ENCODE data around the gene CCDC8. TPM values are rescaled to one million over a fixed set of nuclear protein-coding genes. Genes with fewer than 3 reads are reported as not detected.
"Not testable (repeated sequence)": the region's sequence is repeated elsewhere in the genome, so short reads cannot be mapped to it uniquely, and the experiment has no call there.

CCDC8 gene
- total RNA-seq, 1 donor from 2014 or later = 0.13 TPM

DNA sequence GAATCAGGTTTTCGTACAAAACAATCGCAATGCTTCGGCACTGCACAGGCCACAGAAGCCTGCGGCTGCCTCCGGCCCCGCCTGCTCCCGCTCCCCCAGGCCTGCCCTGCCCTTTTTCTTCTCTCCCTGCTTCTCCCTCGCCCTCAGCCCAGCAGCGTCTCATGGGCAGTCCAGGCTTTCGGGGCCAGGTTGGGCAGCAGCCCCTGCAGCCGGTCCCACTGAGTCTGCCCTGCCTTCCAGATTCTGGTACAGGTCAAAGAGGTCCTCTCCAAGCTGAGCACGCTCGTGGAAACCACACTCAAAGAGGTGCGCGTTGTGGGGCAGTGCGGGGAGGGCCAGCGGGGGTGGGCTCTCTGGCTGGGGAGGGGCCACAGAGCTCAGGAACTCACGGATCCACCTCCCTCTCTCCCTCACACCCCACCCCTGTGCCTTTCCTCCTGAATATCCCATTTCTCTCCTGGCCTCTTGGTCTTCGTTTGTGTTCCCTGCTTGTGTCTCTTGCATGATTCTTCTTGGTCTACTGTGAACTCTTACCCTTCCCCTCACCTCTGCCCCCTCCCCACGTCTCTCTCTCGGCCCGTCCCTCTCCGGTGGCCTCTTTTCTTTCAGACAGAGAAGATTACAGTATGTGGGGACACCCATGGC lies 30.1 kb downstream of the CCDC8 start:
- DNase-seq (ENCODE audit: low read depth in 2 of 2) = no peak

DNA sequence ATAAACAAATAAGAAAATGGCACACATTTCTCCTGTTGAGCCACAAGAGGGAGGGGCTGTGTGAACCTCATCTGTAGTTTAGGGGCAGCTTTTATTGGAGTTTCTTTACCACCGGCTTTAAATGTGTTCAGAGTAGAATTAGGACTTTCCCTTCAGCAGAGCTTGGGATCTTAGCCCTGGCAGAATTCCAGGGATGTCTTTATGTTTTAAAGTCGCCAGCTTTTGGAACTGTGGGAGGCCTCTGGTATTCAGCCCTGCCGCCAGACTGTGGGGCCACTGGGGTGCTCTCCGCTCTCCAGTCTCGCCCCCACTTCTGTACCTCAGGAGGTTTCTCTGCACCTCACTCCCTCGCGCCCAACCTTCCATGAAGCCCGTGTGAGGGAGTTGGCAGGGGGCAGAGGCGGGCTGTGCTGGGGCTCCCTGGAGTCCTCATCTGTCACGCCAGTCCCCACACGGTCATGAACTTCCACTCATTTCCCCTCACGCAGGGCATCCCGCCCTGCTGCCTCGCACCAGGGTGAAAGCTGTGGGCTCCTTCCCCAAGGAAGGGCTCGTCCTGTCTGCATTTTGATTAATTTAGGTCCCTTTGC lies 31.5 kb downstream of the CCDC8 start:
- no peak for DNase-seq (ENCODE audit: low read depth in 2 of 2)

GRCh38 chr19:46381346-46381745 lies 32.0 kb downstream of the CCDC8 start:
- DNase-seq (ENCODE audit: low read depth in 2 of 2) = no peak

DNA sequence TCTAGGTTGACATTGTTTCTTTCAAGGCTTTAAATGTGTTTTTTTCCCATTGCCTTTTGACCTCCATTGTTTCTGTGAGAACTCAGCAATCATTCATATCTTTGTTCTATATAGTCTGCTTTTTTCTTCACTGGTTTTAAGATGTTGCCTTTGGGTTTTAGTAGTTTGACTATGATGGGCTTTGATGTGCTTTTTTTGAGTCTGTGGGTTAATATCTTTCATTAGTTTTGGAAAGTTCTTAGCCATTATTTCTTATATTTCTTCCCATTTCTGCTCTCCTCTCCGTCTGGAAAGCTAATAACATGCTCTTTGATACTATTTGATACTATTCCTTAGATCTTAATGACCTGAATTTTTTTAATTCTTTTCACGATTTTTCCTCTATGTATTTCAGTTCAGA lies 32.7 kb downstream of the CCDC8 start:
- no peak for DNase-seq (ENCODE audit: low read depth in 2 of 2)

DNA sequence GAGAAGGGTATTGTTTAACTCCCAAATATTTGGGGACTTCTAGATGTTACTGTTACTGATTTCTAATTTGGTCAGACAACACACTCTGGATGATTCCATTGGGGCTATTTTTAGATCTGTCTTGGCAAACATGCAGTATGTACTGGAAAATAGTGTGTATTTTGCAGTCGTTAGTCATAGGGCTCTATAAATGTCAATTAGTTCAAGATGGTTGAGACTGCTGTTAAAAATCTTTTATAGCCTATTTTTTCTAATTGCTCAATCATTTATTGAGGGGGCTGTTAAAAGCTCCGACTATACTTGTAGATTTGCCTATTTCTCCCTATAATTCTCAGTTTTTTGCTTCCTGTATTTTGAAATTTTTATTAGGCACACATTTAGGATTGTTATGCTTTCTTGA lies 35.1 kb downstream of the CCDC8 start:
- DNase-seq (ENCODE audit: low read depth in 2 of 2) = peak; percentile 30 to 36

GRCh38 chr19:46376241-46377153 lies 36.9 kb downstream of the CCDC8 start:
- DNase-seq (ENCODE audit: low read depth in 2 of 2) = no peak

DNA sequence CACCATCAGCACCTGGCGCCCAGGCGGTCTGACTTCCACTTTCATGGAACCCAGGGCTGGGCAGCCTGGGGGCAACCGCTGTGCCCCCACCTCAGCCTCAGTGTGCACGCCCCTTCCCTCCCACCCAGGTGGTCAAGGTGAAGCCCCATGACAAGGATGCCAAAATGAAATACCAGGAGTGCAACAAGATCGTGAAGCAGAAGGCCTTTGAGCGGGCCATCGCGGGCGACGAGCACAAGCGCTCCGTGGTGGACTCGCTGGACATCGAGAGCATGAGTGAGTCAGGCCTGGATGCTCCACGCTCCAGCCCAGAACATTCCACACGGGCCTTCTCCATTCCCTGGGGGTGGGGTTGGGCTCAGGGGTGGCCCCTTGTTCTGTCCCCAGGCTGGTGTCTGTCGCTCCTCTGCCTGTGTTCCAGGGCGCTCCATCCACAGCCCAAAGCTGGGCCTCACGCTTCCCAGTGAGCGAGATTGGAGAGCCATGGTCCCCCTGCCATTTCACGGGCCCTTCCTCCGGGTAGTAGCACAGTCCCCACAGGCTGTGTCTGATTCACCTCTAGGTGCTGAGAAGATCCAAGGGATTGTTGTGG lies 37.8 kb downstream of the CCDC8 start:
- not testable (repeated sequence) for DNase-seq (ENCODE audit: low read depth in 2 of 2)

DNA sequence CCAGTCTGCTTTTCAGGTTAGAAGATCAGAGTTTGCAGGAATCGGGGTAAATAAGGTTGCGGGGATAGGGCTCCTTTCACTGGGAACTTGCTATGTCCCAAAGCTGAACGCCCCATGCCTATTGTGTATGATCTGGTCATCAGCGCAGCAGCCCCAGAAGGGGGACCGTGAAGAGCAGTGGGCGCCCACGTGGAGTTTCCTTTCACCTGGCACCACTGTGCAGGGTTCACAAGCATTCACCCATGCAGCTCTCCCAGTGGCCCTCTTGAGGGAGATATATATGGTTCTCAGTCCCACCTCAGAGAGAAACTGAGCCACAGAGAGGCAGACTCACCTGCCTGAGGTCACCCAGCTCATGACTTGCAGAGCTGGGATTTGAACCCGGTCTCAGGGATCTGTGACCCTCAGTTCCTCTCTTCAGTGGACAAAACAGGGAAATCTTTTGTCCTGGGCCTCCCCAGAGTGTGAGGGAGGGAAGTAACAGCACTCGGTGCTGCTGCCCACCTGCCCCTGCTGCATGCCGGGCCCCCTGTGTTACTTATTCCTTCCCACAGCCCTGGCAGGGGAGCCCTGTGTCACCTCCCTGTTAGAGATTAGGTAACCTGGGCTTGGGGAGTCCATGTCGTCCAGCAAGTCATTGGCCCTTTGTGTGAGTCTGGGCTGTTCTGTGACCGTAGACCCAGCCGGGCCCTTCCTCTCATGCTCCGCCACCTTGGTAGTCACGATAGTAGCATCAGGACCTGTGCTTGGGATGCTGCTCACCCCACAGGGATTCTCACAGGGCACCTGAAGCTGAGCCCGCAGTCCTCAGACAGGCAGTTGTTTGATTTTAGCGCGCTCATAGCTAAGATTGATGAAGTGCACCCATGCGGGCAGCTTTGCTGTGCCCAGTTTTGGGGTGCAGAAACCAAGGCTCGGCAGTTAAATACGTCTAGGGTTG lies 38.6 kb downstream of the CCDC8 start:
- DNase-seq (ENCODE audit: low read depth in 2 of 2) = no peak

- peak in 1 of 2 donors; percentile 81 for DNase-seq (ENCODE audit: low read depth in 2 of 2)
These were observed 39.6 kb downstream of the CCDC8 start for GRCh38 chr19:46373491-46374359.

DNA sequence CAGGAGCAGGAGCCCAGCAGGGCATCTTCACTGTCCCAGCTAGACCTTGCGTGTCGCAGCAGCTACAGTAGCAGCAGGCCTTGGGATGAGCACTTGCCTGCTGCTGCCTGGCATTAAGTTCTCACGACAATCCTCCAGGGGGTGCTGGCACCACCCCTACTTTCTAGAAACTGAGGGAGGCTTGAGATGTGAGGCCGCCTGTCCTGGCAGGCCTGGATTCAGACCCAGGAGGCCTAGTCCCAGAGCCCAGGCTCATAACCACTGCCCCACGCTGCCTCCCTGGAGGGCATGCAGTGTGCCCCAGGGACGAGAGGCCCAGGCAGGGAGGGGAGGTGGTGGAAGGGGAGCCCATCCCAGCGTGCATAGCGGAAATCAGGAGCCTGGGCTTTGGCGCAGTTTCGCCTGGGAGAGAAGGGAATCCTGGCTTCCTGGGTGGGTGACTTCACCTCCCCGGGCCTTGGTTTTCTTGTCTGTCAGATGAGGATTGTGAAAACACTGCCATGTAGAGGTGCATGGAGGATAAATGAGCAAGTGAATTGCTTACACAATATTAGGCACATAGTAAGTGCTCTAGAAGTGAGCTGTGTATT lies 40.4 kb downstream of the CCDC8 start:
- DNase-seq (ENCODE audit: low read depth in 2 of 2) = peak in 1 of 2 donors; percentile 45

DNA sequence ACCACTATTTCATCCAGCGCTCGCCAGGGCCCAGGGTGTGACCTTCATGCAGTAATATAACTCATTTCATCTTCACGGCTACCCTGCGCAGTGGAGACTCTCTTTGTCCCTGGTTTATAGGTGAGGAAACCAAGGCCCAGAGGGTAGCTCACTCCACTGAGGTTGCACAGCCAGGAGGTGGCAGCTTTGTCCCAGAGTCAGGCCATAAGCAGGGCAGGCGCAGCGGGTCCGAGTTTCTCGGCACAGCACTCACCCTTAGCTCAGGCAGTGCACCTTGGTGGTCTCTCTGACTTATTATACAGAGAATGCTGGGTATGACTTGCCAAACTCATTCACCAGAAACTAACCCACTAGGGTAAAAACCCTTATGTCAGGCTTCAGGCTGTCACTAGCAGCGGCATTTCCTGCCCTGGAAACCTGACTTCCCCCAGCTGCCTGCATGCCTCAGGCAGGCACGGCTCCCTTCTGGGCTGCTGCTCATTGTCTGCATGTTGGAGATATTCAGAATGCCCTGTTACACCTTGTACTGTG lies 41.9 kb downstream of the CCDC8 start:
- DNase-seq (ENCODE audit: low read depth in 2 of 2) = peak in 1 of 2 donors; percentile 57

- DNase-seq (ENCODE audit: low read depth in 2 of 2) = no peak
These were observed 43.5 kb downstream of the CCDC8 start for GRCh38 chr19:46369817-46370216.

- DNase-seq (ENCODE audit: low read depth in 2 of 2) = no peak
These were observed 45.2 kb downstream of the CCDC8 start for GRCh38 chr19:46368116-46368515.

DNA sequence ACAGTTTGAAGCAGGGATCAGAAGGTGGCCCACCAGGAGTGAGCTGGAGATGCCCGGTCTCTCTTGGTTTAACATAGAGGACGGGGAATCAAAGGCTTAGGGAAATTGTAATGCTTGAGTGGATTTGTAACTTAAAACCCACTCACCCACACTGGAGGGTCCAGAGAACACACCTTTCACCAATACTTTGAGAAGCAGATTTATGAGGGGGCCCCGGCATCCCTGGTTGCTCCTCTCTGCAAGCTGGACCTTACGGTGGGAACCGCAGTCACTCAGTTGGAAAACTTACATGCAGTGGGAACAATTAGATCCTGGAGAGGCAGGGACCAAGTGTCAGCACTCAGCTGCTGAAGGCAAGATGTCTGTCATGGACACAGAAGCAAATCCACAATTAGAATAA lies 45.9 kb downstream of the CCDC8 start:
- no peak for DNase-seq (ENCODE audit: low read depth in 2 of 2)

GRCh38 chr19:46366620-46367292 lies 46.6 kb downstream of the CCDC8 start:
- no peak for DNase-seq (ENCODE audit: low read depth in 2 of 2)

GRCh38 chr19:46365561-46365960 lies 47.8 kb downstream of the CCDC8 start:
- no peak for DNase-seq (ENCODE audit: low read depth in 2 of 2)

GRCh38 chr19:46364359-46364758 lies 49.0 kb downstream of the CCDC8 start:
- DNase-seq (ENCODE audit: low read depth in 2 of 2) = no peak

- DNase-seq (ENCODE audit: low read depth in 2 of 2) = no peak
These were observed 51.4 kb downstream of the CCDC8 start for GRCh38 chr19:46361915-46362314.
